Left ventricle myocardium inferior (tissue), 1 donor: Measurements from ENCODE around the gene SAMD14. TPM values are rescaled to one million over a fixed set of nuclear protein-coding genes. Genes with fewer than 3 reads are reported as not detected.
A peak's percentile ranks its signal among the peaks of the same experiment; 100 is the strongest.

Experiments used
- DNase-seq: peaks from one replicate; pipeline ENCODE4 v3.0.0-alpha.2; 2020
- H3K27ac ChIP-seq: fragments of 200-600 bp; replicated peaks from 2 replicates; pipeline ENCODE4 v1.8.0; 2021
- H3K27me3 ChIP-seq: fragments of 200-600 bp; 2 replicates; pipeline ENCODE4 v1.8.0; 2021; ENCODE audit warnings: low read depth
- H3K36me3 ChIP-seq: fragments of 200-600 bp; 2 replicates; pipeline ENCODE4 v1.8.0; 2021
- H3K4me1 ChIP-seq: fragments of 200-600 bp; 2 replicates; pipeline ENCODE4 v1.8.0; 2021
- H3K4me3 ChIP-seq: fragments of 200-600 bp; 2 replicates; pipeline ENCODE4 v1.8.0; 2021; ENCODE audit warnings: mild to moderate bottlenecking, moderate library complexity
- H3K9me3 ChIP-seq: fragments of 200-600 bp; replicated peaks from 2 replicates; pipeline ENCODE4 v1.8.0; 2021
- CTCF ChIP-seq: fragments of 200-600 bp; IDR thresholded peaks from 2 replicates; pipeline ENCODE4 v1.8.0; 2021; ENCODE audit warnings: antibody characterized with exemption, mild to moderate bottlenecking, borderline replicate concordance
- intact Hi-C: fragments of 100-400 bp; cut with micrococcal nuclease; formaldehyde crosslinking; loops from one replicate; pipeline ENCODE4 v1.11.0; 2022
- total RNA-seq: library from RNA; stranded (reverse); fragmentation: NEBNext Ultra II Directional; extraction: Animal tissue kit (Norgen Biotek cat#: 25700); gene quantifications from one replicate; pipeline ENCODE4 v1.2.1, GENCODE V29; 2021
- donor health status: DM: no; HTN: yes; CAD: no; lungs with severe emphysema.

SAMD14 gene
- total RNA-seq, 1 donor from 2014 or later: 1.6 TPM

DNA sequence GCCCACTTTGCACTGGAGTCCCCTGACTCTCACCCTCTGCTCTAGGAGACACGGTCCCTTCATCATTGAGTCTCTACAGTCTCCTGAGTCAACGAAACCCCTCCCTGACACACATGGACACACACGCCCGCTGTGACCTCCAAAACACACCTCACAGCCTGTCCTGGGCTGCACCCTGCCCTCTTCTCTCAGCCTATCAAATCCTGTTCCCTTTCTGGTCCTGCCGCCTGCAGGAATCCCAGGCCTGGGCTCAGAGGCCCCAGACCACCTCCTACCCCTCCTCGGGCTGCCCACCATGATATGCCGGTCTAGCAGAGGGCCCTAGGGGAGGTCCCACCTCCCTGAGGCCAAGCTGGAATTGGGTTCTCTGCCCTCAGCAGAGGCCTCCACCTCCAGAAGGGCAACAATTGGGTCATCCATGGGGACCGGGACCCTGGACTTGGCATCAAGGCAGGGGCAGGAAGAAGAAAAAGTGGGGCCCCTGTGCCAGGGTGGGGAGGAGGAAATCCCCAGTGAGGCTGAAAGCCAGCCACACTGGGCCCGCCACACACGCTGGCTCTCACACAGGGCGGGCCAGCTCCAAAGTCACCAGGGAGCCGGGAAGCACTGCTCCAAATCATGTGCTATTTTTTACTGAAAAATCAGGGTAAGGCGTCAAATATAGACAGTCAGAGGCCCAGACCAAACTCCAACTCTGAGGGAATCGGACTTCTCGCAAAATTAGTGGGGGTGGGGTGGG lies 17.1 kb upstream of the SAMD14 start:
- Histone ChIP-seq H3K9me3 (no peaks in the 10 kb centered on the region), H3K27me3 (no peaks in the 10 kb centered on the region), H3K27ac (peak overlapping the region; percentile 98), H3K36me3 (peaks cover 32% of the 10 kb centered on the region), H3K4me3 (peak overlapping the region; percentile 98), H3K4me1 (peaks cover 88% of the 10 kb centered on the region)
- TF ChIP-seq CTCF: no peak
- intact Hi-C loops: no loop called here
- no peak for DNase-seq

GRCh38 chr17:50146230-50146926 lies 16.4 kb upstream of the SAMD14 start:
- intact Hi-C loops: no loop called here
- peaks cover 88% of the 10 kb centered on the region for H3K4me1 ChIP-seq
- no peaks in the 10 kb centered on the region for H3K9me3 ChIP-seq
- H3K4me3 ChIP-seq: peak overlapping the region; percentile 98
- DNase-seq: no peak
- peaks cover 40% of the 10 kb centered on the region for H3K36me3 ChIP-seq
- H3K27me3 ChIP-seq: no peaks in the 10 kb centered on the region
- peak overlapping the region; percentile 98 for H3K27ac ChIP-seq
- TF ChIP-seq CTCF: peak; percentile 21

DNA sequence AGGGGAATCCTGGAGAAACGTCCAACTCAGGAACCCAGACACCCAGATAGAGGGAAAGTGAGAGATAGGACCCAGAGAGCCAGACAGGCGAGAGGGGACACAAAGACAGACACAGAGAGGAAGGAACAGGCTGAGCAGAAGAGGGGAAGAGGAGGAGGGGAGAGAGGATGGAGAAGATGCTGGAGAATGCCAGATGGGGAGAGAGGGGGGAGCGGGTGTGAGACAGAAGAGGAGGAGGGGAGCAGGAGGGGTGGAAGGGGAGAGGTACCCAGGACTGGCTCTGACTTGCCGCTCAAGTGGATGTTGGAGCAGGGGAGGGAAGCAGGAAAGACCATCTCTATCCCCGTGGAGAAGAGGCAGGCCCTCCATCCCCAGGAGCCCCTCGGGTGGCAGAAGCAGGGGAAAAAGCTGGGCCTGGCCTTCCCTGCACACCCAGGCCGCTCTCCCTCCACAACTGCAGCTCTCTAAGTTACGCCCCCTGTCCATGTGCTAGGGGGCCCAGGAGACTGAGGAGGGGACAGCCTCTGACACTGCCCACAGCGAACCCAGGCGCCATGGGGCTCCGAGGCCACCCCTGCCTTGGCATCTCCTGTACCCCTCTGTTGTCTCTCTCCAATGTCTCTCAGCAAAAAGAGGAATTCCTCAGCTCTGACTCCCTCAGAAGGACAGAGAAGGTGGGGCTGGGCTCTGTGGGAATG lies 15.7 kb upstream of the SAMD14 start:
- H3K4me3 ChIP-seq: peak overlapping the region; percentile 98
- intact Hi-C loops: no loop called here
- no peak for DNase-seq

GRCh38 chr17:50144845-50145531 lies 15.0 kb upstream of the SAMD14 start:
- Histone ChIP-seq H3K4me1 (peaks cover 90% of the 10 kb centered on the region), H3K36me3 (peaks cover 54% of the 10 kb centered on the region), H3K27me3 (no peaks in the 10 kb centered on the region), H3K4me3 (peak overlapping the region; percentile 98), H3K9me3 (no peaks in the 10 kb centered on the region), H3K27ac (peak overlapping the region; percentile 98)
- no peak for DNase-seq
- no peak for TF ChIP-seq CTCF
- intact Hi-C loops: no loop called here

More for the DNA sequence above, 15.7 kb upstream of the SAMD14 start:
- Histone ChIP-seq H3K4me1 (peaks cover 90% of the 10 kb centered on the region), H3K27me3 (no peaks in the 10 kb centered on the region), H3K27ac (peak overlapping the region; percentile 98), H3K36me3 (peaks cover 47% of the 10 kb centered on the region), H3K9me3 (no peaks in the 10 kb centered on the region)
- no peak for TF ChIP-seq CTCF

GRCh38 chr17:50144355-50144754 lies 14.4 kb upstream of the SAMD14 start:
- H3K4me3 ChIP-seq: no peak overlapping the region

More at GRCh38 chr17:50144355-50144754, 14.4 kb upstream of the SAMD14 start:
- no peaks in the 10 kb centered on the region for H3K27me3 ChIP-seq
- no peak for DNase-seq
- intact Hi-C loops: no loop called here
- TF ChIP-seq CTCF: no peak
- peaks cover 90% of the 10 kb centered on the region for H3K4me1 ChIP-seq
- peak overlapping the region; percentile 98 for H3K27ac ChIP-seq
- no peaks in the 10 kb centered on the region for H3K9me3 ChIP-seq
- peaks cover 58% of the 10 kb centered on the region for H3K36me3 ChIP-seq
